DOHH2 (cell line): ENCODE results near the gene KDM5A.

Experiments used
- CTCF ChIP-seq: fragments of 200-600 bp; sonication (generic); IDR thresholded peaks from one replicate; pipeline ENCODE4 v1.5.1; 2014; ENCODE audit warnings: antibody characterized with exemption, mild to moderate bottlenecking, low read depth, low read length; ENCODE audit not compliant: poor library complexity, severe bottlenecking
- EZH2phosphoT487 ChIP-seq: fragments of 200-600 bp; sonication (generic); IDR thresholded peaks from 2 replicates; pipeline ENCODE4 v1.6.1; 2017; ENCODE audit warnings: borderline replicate concordance, mild to moderate bottlenecking, antibody characterized with exemption, low read length, moderate library complexity, mixed read lengths

- no peak for TF ChIP-seq CTCF
- TF ChIP-seq EZH2phosphoT487 = no peak
Measured at GRCh38 chr12:254912-255311, 134.2 kb downstream of the KDM5A start.
